Suppressor macrophage (primary cell): ENCODE measurements around the gene DNER.
A peak's percentile ranks its signal among the peaks of the same experiment; 100 is the strongest.
"Not testable (repeated sequence)": the region's sequence is repeated elsewhere in the genome, so short reads cannot be mapped to it uniquely, and the experiment has no call there.

ENCODE experiments used
- DNase-seq, 4 experiments: peaks; one replicate each; pipeline ENCODE4 v3.0.0-alpha.2; 2020 to 2022
- total RNA-seq, 17 experiments: gene quantifications; one replicate each; lab custom pipeline; 2026; ENCODE audit warnings: mixed read lengths in 6 of 17, inconsistent platforms in 3 of 17; lab: John Stamatoyannopoulos, UW

DNER gene, protein sequence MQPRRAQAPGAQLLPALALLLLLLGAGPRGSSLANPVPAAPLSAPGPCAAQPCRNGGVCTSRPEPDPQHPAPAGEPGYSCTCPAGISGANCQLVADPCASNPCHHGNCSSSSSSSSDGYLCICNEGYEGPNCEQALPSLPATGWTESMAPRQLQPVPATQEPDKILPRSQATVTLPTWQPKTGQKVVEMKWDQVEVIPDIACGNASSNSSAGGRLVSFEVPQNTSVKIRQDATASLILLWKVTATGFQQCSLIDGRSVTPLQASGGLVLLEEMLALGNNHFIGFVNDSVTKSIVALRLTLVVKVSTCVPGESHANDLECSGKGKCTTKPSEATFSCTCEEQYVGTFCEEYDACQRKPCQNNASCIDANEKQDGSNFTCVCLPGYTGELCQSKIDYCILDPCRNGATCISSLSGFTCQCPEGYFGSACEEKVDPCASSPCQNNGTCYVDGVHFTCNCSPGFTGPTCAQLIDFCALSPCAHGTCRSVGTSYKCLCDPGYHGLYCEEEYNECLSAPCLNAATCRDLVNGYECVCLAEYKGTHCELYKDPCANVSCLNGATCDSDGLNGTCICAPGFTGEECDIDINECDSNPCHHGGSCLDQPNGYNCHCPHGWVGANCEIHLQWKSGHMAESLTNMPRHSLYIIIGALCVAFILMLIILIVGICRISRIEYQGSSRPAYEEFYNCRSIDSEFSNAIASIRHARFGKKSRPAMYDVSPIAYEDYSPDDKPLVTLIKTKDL
- 0 to 1.9 (median 0.08) reads per million in 17 experiments for total RNA-seq

- DNase-seq, result peak in 3 of 4 experiments; percentile 12 to 54 (median 35)
Observed at GRCh38 chr2:229714080-229714735, at the start of gene DNER. TSS of gene DNER (minus strand) at chr2:229714555. CDS start at chr2:229714423, 132 bp downstream.

DNA sequence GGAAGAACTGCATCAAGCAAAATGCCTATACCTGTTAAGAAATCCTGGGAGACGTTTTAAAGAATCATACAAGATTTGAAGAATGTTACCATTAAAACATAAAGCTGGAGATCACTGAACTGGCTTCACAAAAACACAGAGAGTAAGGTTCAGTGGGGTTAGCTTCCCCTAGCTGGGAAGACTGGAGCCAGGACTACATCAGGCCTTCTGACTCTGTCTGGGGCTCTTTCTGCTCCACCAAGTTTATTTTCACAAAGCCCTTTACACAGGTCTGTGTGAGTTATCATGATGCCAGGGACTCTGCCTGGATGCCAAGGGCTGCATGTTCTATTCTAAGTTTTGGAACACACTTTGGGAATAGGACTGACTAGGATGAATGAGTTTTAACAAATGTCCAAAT lies 47.3 kb upstream of the DNER start:
- DNase-seq, result no peak

DNA sequence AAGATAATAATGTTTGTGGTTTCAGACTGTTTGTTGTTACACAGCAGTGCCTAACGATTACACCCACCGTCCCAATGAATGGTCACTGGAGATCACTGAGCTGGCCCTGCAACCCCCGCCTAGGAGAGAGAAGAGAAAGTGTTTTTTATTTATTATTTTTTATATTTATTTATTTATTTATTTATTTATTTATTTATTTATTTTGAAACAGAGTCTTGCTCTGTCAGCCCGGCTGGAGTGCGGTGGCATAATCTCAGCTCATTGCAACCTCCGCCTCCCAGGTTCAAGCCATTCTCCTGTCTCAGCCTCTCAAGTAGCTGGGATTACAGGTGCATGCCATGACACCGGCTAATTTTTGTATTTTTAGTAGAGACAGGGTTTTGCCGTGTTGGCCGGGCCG lies 43.1 kb upstream of the DNER start:
- not testable (repeated sequence) for DNase-seq

GRCh38 chr2:229752970-229753729 lies 38.8 kb upstream of the DNER start:
- no peak for DNase-seq

- DNase-seq, result peak; percentile 5 to 50 (median 37)
Observed at GRCh38 chr2:229749779-229750178, 35.4 kb upstream of the DNER start.

DNA sequence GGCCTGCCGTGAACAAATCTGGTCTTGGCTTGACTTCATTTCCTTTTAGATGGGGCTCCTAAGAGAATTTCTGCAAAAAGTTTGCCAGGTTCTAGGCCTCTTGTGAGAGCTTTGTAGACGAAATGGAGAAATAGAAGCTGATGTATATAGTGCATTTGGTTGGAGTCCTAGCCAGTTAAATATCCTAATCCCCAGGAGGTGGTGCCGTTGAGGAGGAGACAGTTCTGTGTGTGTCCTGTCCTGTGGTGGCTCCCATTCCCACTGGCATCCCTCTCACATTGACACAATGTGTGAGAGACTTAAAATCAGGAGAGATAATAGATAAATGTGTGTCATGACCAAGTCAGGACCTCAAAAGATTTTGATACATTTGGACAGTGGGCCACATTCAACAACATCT lies 34.6 kb upstream of the DNER start:
- DNase-seq, result no peak

- DNase-seq, result not testable (repeated sequence)
Observed at GRCh38 chr2:229742691-229743090, 28.3 kb upstream of the DNER start.

DNA sequence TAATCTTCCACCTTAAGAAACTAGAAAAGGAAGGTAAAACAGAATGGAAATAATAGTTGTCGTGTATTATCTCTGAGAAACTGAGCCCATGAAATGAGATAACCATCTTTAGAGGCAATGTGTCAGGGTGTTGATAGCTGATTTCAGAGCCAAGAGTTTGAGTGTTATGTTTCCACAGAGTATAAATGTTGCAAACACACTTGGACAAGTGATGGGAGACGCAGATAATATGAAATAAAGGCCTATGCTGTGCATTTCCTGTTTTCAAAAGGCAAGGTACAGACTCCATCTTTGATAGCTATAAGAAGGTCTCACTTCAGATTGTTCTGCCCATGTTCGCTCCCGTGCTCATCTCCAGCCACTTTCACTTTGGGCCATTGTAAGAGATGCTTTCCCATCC lies 25.9 kb upstream of the DNER start:
- DNase-seq, result no peak

GRCh38 chr2:229738024-229738625 lies 23.8 kb upstream of the DNER start:
- DNase-seq, result no peak

DNA sequence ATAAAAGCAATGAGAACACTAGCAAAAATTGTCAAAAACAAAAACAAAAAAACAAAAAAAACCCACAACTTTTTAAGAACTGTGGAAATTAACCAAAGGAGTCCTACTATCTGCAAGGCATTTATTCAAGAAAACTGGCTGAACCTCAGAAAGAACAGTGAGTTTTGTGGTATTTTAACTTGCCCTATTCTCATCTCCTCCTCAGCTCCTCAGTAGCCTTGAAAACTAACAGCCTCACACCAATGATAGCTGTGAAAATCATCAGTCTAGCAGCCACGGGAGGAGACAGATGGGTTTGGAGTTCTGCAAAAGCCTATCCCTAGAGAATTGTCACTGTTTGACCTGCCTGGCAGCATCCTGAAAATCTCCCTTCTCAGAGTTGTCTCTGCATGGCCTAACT lies 20.1 kb upstream of the DNER start:
- no peak for DNase-seq

- DNase-seq, result no peak
Observed at GRCh38 chr2:229733611-229734245, 19.4 kb upstream of the DNER start.

DNA sequence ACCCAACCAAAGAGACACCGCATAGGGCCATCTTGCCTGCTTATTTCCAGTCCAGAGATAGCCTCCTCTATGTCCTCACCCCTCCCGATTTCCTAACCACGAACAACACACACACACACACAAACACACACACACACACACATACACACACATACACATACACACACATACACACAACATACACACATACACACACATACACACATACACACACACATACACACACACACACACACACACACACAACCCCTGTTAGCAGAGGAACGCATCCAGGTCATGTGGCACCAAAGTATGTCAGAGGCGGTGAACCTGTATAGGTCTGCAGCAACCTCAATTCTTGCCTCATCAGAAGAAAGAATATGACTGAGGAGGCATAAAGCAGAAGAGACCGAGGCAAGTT lies 18.5 kb upstream of the DNER start:
- DNase-seq, result no peak

GRCh38 chr2:229731916-229732315 lies 17.6 kb upstream of the DNER start:
- no peak for DNase-seq

DNA sequence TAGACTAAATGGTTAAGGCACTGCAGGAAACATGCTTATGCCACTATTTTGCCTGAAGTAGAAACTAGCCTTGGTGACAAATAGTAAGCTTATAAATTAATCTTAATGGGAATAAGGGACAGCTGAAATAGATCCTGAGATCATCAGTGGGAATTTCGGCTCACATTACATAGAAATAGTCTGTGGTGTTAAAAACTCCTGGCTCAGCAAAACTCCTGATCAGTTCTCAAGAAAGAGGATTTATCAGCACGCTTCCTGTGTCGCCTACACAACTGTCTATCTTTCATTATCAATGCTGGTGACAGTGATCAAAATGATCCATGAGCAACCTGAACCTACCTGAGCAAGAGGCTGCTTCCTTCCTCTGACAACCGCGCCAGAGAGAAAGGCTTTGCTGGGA lies 17.0 kb upstream of the DNER start:
- DNase-seq, result no peak

GRCh38 chr2:229728370-229728769 lies 14.0 kb upstream of the DNER start:
- no peak for DNase-seq

DNA sequence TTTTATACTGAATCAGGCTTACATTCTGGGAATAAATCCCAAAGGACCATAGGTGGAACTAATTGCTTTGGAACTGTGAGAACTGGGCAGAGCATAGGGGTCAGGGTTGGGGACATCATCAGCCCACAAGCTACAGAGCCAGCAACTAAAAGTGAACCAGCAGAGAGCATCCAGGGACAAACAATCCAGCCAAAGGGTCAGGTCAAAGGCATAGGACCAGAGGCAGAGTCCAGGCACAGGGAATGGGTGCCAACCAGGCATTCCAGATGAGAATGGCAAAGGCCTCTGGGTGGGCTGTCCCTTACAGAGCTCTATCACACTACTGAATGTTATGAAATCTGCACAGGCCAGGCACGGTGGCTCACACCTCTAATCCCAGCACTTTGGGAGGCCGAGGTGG lies 12.3 kb upstream of the DNER start:
- DNase-seq, result no peak

- DNase-seq, result no peak
Observed at GRCh38 chr2:229725716-229726574, 11.6 kb upstream of the DNER start.

- DNase-seq, result peak in 3 of 4 experiments; percentile 26 to 40 (median 40)
Observed at GRCh38 chr2:229723192-229723591, 8.8 kb upstream of the DNER start.

DNA sequence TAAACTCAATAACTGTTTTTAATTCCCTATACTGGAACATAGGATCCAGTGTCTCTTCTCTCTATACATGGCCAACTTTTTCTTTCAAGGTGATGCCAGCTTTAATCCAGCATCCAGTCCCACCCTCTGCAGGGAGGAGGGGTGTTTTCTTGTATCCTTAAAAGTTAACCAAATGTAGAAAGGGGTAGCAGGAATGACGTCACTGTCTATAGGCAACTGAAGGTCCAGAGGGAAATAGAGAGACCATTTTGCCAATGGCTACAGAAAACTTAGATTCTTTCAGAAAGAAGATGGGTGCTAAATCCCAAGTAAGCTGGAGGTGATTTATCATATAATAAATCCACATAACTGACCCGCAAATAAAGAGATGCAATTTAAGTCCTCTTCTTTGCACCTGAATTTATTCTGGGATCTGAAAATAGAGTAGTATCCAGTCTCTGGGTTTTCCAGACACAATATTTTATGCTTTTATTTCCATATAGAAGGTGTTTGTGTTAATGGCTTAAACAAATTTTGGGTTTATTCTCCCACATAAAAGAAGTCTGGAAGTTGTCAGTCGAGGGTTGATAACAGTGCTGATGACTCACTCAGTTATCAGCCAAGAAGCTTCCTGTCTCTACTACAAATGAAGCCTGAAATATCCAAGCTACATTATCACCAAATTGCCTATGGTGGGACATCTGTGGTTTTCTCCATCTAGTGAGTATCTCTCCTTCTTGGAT lies 5.7 kb upstream of the DNER start:
- no peak for DNase-seq

DNA sequence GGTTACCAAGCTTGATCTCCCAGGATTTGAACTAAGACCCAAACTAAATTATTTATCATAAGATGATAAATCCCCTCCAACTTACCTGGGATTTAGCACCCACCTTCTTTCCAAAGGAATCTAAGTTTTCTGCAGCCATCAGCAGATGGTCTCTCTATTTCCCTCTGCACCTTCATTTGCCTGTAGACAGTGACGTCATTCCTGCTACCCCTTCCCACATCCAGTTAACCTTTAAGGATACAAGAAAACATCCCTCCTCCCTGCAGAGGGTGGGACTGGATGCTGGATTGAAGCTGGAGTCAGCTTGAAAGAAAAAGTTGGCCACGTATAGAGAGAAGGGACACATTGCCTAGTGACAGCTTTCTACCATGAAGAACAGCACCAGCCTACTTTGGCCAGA lies 3.7 kb upstream of the DNER start:
- DNase-seq, result no peak
